HG03354 (cell line): ENCODE measurements around the gene FASN.
"Not testable (repeated sequence)": the region's sequence is repeated elsewhere in the genome, so short reads cannot be mapped to it uniquely, and the experiment has no call there.

Source experiments
- ATAC-seq: cut with Tn5 transposase; IDR thresholded peaks from one replicate; pipeline ENCODE4 v1.9.1; 2021; ENCODE audit warnings: mild to moderate bottlenecking; ENCODE audit not compliant: unreplicated experiment, poor library complexity, severe bottlenecking

Gene FASN

GRCh38 chr17:82098169-82098938, at the start of gene FASN:
FASN (minus strand) TSS chr17:82098236; CDS start chr17:82096445, 1,791 bp downstream.
- ATAC-seq = peak; percentile 75

GRCh38 chr17:82146663-82147654, 48.9 kb upstream of the FASN start:
- ATAC-seq = no peak

DNA sequence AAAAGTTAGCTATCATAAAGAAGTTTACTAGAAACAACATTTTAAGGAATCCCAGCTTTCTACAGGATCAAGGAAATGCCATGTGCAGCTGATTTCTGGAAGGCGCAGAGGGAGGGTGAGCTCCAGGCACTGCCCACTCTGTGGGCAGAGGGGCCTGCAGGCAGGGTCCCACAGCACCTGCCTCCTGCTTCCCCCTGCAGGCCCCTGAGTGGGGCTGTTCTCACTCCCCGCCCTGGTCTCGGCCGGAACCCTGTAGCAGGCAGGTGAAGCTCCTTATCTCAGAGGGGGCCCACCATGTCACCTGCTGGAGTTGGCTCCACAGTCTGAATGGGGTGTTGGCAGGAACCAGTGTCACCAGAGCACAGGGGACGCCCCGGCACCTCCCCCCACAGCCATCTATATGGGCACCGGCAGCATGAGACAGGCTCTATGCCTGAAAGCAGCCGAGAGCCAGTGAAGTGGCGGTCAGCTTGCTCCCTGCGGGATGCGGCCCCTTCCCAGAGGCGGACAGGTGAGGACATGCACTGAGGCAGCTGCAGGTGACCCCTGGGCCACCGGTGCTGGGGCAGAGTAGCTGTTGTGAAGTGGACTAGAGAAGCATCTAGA, 47.6 kb upstream of the FASN start:
- ATAC-seq = no peak

DNA sequence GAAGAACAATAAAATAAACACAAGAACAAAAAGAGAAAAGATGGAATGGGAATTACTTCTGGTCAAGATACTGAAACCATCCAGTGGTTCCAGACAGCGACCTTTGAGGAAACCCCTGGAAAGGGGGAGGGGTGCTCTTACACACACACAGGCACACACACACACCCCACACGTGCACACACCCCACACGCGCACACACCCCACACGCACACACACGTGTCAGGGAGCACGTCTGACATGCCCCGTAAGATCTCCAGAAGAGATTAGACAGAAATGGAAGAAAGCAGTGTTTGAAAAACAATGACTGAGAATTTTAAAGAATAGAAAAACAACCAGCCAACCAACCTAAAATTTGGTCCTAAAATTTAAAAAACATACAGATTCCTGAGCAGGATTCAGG, 45.3 kb upstream of the FASN start:
- ATAC-seq = no peak

- ATAC-seq = not testable (repeated sequence)
Measured at GRCh38 chr17:82139961-82140360, 41.9 kb upstream of the FASN start.

DNA sequence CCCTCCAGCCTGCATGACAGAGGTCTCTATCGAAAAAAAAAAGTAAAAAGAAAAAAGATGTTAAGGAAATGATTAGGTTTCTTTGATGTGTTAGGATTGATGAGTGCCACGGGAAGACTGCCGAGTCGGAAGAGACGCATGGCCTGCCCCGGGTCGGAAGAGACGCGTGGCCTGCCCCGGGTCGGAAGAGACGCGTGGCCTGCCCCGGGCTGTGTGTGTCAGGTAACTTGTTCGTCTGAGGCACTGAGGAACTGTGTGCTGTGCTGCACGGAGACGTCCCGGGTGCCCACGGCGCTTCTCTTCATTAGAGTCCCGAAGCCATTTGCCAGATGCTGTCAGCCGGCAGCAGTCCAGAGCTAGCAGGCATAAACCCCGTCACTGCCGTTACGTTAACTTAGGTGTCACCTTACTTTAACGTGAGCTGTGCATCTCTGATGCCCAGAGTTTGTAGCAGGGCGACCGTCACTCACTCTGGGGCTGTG, 40.5 kb upstream of the FASN start:
- ATAC-seq = no peak

- ATAC-seq = no peak
Measured at GRCh38 chr17:82134101-82134500, 36.1 kb upstream of the FASN start.

DNA sequence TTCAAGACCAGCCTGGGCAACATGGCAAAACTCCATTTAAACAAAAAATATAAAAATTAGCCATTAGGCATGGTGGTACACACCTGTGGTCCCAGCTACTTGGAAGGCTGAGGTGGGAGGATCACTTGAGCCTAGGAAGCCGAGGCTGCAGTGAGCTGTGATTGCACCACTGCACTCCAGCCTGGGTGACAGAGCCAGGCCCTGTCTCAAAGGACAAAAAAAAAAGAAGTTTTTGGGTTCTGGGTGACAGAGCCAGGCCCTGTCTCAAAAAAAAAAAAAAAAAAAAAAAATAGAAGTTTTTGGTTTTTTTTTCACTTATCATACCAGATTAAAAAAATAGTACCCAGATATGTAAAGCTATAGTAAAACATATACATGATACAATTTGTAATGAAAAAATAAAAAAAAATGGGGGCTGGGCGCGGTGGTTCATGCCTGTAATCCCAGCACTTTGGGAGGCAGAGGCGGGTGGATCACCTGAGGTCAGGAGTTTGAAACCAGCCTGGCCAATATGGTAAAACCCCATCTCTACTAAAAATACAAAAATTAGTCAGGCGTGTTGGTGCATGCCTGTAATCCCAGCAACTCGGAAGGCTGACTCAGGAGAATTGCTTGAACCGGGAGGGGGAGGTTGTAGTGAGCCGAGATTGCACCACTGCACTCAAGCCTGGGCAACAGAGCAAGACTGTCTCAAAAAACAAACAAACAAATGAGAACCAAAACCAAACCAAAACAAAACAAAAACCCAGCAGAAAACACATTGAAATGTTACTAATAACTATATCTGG, 35.3 kb upstream of the FASN start:
- ATAC-seq = not testable (repeated sequence)

DNA sequence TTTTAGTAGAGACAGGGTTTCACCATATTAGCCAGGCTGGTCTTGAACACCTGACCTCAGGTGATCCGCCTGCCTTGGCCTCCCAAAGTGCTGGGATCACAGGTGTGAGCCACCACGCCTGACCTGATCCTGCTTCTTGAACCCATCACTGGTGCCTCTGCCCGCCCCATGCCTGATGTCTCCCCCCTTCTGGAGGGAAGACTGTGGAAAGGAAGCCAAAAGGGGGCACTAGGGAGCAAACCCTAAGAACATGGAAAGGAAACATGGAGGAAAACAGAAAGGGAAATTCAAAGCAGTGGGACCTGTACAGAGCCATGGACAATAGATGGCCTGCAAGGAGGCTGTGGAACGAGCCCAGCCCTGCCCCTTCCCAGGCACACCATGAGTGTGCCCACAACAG, 31.1 kb upstream of the FASN start:
- ATAC-seq = no peak

DNA sequence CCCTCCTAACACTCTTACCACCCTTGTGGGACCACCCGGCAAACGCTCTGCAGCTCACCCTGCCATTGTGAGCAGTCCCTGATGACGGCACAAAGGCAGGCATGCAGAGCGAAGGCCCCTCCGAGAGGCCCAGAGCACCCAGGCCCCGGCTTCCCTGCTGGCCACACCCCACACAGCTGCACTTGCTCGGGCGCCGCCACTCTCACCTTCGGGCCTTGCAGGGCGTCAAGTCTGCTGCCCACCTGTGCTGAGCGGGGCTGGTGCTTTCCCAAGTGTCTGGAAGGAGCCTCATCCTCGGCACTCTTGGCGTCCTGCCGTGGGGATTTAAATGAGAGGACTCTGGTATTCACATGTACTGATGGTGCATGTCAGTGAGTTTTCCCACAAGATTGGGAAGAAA, 30.3 kb upstream of the FASN start:
- ATAC-seq = no peak

DNA sequence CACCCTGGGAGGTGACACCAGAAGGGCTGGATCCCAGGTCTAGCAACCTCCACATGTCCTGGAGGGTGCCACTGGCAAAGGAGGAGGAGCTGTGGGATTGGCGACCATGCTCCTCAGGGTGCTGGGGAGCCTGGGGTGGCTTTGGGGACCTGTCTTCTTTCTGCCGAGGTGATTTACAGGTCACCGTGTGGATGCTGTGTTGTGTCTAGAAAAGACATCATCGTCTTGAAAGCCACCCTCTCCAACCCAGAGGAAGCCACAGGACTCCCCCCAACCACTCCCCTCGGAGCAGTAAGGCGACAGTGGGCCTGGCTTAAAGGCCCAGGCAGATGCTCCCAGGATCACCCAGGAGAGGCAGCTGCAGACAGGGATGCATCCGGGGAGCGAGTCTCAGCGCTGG, 29.7 kb upstream of the FASN start:
- ATAC-seq = no peak

GRCh38 chr17:82127315-82127595, 29.2 kb upstream of the FASN start:
- no peak for ATAC-seq

DNA sequence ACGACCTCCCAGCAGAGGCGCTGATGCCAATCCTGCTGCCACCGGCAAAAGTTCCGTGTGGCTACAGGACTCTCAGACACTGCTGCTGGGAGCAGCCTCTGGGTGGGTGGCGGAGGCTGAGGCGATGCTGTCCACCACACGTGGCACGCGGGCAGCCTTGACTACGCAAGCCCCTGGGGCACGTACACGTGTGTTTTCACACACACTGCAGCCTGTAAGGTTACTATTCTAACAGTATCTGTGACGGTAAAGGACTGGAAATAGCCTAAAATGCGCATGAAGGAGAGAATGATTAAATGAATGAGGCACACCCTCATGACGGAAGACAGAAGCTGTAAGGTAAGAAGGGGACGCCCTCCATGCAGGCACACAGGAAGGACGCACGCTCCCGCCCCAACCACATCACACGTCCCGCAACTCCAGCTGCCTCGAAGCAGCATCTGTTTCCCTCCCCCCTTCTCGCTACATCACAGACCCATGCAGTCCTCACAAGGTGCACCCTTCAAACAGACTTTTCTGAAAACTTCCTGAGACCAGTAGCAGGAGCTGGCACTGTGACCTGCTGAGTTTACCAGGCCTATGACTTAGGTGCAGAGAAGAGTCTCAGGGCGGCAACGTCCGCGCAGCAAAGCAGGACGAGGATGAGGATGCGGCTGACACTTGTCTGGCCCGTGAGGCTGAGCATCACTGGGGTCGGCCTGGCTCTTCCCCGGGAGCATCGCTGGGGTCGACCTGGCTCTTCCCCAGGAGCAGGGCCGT, 28.7 kb upstream of the FASN start:
- no peak for ATAC-seq

GRCh38 chr17:82124101-82124500, 26.1 kb upstream of the FASN start:
- no peak for ATAC-seq

DNA sequence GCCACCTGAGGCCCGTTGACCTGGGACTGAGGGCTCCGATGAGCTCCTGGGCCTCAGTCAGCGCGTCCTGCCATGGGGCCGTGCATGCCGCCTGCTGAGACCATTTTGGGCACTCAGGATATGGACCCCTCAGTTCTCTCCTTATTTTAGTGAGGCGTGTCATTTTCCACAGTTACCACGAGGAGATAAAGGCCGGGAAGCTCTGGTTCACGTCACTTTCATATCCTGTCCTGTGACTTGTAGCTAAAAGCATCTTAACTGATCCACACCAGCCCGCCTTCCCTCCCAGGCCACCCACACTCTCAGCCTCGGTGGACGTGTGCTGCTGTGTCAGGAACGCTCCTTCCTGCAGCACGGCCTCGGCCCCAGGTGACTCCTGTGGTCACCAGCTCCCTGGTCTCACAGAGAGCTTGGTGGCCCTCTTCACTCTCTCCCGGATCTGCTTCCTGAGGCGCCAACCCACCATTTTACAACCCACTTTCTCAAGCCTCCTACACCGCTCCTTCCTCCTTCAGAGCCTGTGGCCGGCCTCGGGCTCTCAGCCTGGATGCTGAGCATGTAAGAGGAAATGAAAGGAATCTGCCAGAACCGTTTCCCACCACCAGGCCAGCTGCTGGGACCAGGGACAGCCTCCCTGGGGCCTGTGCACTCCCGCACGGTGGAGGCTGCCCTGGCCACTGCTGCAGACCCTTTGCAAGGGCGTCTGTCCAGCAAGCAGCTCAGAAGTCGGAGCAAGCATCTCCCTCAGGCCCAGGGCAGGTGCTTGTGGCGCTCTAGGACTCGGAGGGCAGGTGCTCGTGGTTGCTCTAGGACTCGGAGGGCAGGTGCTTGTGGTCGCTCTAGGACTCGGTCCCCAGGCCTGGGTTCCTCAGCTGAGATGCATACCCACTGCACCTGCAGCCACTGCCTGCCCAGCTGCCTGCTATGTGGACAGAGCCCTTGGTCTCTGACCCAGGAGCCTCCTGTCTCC, 23.9 kb upstream of the FASN start:
- ATAC-seq = no peak

DNA sequence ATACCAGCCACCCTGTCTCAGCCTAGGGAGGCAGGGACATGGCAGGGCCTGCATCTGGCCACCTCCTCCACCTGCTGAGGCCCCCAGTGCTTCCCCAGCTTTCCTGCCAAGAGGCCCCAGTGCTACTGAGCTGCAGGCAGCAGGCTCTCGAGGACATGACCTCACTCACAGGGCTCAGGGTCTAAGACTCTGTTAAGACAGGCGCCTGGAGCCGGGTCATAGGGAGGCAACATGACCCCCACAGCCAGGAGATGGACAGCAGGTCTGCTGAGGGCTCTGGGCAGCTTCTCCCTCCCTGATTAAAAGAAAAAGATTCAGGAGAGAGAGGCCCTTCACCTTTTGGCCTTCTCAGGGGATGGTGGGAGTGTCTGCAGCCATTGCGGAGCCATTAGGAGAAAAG, 23.2 kb upstream of the FASN start:
- no peak for ATAC-seq

GRCh38 chr17:82120148-82120547, 22.1 kb upstream of the FASN start:
- no peak for ATAC-seq

DNA sequence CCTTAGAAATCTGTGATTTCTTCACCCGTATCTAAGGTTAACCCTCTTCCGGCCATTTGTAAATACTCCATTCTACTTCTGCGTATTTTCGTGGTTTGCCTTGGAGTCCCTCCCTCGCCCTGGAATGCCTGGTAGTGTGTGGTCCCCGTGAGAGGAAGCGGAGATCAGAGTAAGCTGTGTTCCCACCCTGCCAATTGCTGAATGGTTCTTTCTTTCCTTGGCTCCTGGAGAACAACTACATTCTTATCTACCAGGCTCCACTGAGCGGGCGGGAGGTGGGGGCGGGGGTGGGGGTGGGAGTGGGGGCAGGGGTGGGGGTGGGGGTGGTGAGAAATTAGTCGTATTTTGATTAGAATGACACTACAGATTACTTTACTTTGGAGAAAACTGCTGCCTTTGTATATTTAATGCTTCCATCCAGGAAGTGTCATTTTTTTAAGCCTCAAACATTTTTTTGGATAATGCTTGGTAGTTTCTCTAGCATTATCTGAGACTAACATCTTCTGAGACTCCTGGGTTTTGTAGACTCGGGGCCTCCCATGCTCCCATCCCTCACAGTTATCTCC, 20.9 kb upstream of the FASN start:
- no peak for ATAC-seq
